K562 (cell line): ENCODE results near the gene KASH5. TPM values are rescaled to one million over a fixed set of nuclear protein-coding genes. Genes with fewer than 3 reads are reported as not detected.

Source experiments
- CHD2 ChIP-seq: IDR thresholded peaks from 2 replicates; pipeline ENCODE4 v1.6.1; 2011; ENCODE audit warnings: low read depth, low read length
- CREM ChIP-seq: IDR thresholded peaks from 2 replicates; pipeline ENCODE4 v1.6.1; 2014; ENCODE audit warnings: antibody characterized with exemption, low read depth
- ETV1 ChIP-seq: fragments of 450-650 bp; conservative IDR thresholded peaks from 2 replicates; pipeline ENCODE4 v1.6.1; 2016; ENCODE audit warnings: missing genetic modification characterization, control low read depth, low read depth, missing compliant biosample characterization
- GABPB2 ChIP-seq: fragments of 250-450 bp; sonication (Bioruptor Pico); conservative IDR thresholded peaks from 2 replicates; pipeline ENCODE4 v1.5.1; 2021; ENCODE audit warnings: mild to moderate bottlenecking
- POLR3G ChIP-seq: IDR thresholded peaks from 2 replicates; pipeline ENCODE4 v1.6.1; 2011; ENCODE audit not compliant: insufficient read length, insufficient replicate concordance; ENCODE audit errors: extremely low read depth
- RFX1 ChIP-seq: fragments of 450-650 bp; IDR thresholded peaks from 2 replicates; pipeline ENCODE4 v1.6.1; 2016; ENCODE audit warnings: mild to moderate bottlenecking, moderate library complexity
- SMC3 ChIP-seq: conservative IDR thresholded peaks from 2 replicates; pipeline ENCODE4 v1.6.1; 2011; ENCODE audit warnings: low read depth, low read length, improper control_type of control experiment; ENCODE audit not compliant: insufficient read depth
- polyA plus RNA-seq, 8 experiments: library from polyadenylated mRNA; depleted of rRNA in 4 of 8; stranded (reverse) in 5 of 8; unstranded in 3 of 8; fragments of >200 nt; fragmentation: Nextera tagmentation in 2 of 8; fragmentation: Illumina TruSeq in 1 of 8; extraction: Ambion mirVana in 2 of 8; extraction: Trizol in 1 of 8; gene quantifications; 2 replicates each; pipeline versions ENCODE4 v1.2.1 to v1.2.3, GENCODE V29; 2011 to 2014; ENCODE audit warnings: inconsistent platforms in 1 of 8, missing spikeins in 1 of 8
- total RNA-seq, 7 experiments: library from RNA; depleted of rRNA in 6 of 7; stranded (reverse); fragments of >200 nt in 6 of 7; fragmentation: Illumina TruSeq in 2 of 7; extraction: Trizol in 2 of 7; gene quantifications; 2 replicates each; pipeline versions ENCODE4 v1.2.1 to v1.2.3, GENCODE V29; 2011 to 2021; ENCODE audit warnings: low replicate concordance in 1 of 7
- TF ChIP-seq, protein P1 (sequence below), 2 experiments: IDR thresholded peaks in 1 of 2; conservative IDR thresholded peaks in 1 of 2; 2 replicates each; pipeline ENCODE4 v1.6.1; 2016; ENCODE audit warnings: low read depth in 2 of 2, mild to moderate bottlenecking in 1 of 2, missing compliant biosample characterization in 1 of 2, missing genetic modification characterization in 1 of 2, moderate library complexity in 1 of 2
- TF ChIP-seq, protein P2 (sequence below): fragments of 250-450 bp; sonication (Bioruptor Pico); IDR thresholded peaks from 2 replicates; pipeline ENCODE4 v1.5.0; 2020; ENCODE audit warnings: mild to moderate bottlenecking
- TF ChIP-seq, protein P3 (sequence below): fragments of 250-450 bp; sonication (Bioruptor Pico); IDR thresholded peaks from 2 replicates; pipeline ENCODE4 v1.9.0; 2021; ENCODE audit warnings: mild to moderate bottlenecking
- TF ChIP-seq, protein P4 (sequence below): fragments of 450-650 bp; IDR thresholded peaks from 2 replicates; pipeline ENCODE4 v1.6.1; 2017; ENCODE audit warnings: antibody characterized with exemption, mild to moderate bottlenecking
- TF ChIP-seq, protein P5 (sequence below): fragments of 450-650 bp; conservative IDR thresholded peaks from 2 replicates; pipeline ENCODE4 v1.6.1; 2016; ENCODE audit warnings: missing genetic modification characterization, low read depth, mild to moderate bottlenecking, control low read depth, missing compliant biosample characterization
- TF ChIP-seq, protein P6 (sequence below): IDR thresholded peaks from 2 replicates; pipeline ENCODE4 v1.6.1; 2016; ENCODE audit warnings: missing genetic modification characterization, missing compliant biosample characterization

KASH5 gene
- total and polyA plus RNA-seq, 9 of the 15 experiments (the other 6 are each of a cell fraction or from before 2014, with no cell fraction given), result 0.07 to 0.84 (median 0.34) TPM; not detected in 1

DNA sequence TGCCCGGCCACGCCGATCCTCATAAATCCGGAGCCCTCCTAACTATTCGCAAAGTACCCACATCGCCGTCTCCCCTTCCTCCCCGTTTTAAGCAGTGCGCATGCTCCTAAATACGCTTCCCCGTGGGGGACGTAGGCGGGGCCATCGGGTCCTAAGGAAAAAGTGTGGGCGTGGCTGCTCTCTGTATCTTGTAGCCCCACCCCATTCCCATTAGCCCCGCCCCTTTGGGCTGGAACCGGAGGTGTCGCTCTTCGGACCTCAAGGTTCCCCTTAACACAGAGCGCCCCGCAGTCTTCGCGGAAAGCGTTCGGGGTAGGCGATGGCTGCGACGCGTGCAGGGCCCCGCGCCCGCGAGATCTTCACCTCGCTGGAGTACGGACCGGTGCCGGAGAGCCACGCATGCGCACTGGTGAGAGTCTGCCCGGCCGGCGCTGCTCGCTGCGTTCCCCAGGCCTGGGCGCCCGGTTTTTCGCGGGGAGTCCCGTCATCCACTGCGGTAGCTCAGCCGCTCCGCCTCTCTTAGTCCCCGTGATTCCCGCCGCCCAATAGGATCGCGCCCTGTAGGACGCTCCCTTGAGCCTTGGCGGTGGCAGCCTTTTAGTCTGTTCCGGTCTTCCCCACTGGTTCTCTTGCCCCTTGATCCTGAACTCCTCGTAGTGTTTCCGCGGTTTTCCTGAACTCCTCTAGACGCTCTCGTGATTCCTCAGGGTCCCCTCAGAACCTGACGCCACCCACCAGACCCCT lies 65.1 kb downstream of the KASH5 start, which contains the start of gene ALDH16A1 (continued):
- TF ChIP-seq, protein P1, sequence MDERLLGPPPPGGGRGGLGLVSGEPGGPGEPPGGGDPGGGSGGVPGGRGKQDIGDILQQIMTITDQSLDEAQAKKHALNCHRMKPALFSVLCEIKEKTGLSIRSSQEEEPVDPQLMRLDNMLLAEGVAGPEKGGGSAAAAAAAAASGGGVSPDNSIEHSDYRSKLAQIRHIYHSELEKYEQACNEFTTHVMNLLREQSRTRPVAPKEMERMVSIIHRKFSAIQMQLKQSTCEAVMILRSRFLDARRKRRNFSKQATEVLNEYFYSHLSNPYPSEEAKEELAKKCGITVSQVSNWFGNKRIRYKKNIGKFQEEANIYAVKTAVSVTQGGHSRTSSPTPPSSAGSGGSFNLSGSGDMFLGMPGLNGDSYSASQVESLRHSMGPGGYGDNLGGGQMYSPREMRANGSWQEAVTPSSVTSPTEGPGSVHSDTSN (CRISPR knock-in tag; IDR thresholded peaks at IDR 0.05; ENCODE audit: low read depth), result no peak
- TF ChIP-seq, protein P1 (tag; conservative IDR thresholded peaks at IDR 0.05; ENCODE audit: low read depth), result no peak
- TF ChIP-seq CHD2, result peak; percentile 83
- TF ChIP-seq, protein P2, sequence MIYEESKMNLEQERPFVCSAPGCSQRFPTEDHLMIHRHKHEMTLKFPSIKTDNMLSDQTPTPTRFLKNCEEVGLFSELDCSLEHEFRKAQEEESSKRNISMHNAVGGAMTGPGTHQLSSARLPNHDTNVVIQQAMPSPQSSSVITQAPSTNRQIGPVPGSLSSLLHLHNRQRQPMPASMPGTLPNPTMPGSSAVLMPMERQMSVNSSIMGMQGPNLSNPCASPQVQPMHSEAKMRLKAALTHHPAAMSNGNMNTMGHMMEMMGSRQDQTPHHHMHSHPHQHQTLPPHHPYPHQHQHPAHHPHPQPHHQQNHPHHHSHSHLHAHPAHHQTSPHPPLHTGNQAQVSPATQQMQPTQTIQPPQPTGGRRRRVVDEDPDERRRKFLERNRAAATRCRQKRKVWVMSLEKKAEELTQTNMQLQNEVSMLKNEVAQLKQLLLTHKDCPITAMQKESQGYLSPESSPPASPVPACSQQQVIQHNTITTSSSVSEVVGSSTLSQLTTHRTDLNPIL (CRISPR knock-in tag), result no peak
- no peak for TF ChIP-seq RFX1
- TF ChIP-seq CREM, result peak; percentile 75
- TF ChIP-seq, protein P3, sequence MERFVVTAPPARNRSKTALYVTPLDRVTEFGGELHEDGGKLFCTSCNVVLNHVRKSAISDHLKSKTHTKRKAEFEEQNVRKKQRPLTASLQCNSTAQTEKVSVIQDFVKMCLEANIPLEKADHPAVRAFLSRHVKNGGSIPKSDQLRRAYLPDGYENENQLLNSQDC (CRISPR knock-in tag), result no peak
- TF ChIP-seq SMC3, result no peak
- TF ChIP-seq POLR3G, result no peak
- TF ChIP-seq, protein P4, sequence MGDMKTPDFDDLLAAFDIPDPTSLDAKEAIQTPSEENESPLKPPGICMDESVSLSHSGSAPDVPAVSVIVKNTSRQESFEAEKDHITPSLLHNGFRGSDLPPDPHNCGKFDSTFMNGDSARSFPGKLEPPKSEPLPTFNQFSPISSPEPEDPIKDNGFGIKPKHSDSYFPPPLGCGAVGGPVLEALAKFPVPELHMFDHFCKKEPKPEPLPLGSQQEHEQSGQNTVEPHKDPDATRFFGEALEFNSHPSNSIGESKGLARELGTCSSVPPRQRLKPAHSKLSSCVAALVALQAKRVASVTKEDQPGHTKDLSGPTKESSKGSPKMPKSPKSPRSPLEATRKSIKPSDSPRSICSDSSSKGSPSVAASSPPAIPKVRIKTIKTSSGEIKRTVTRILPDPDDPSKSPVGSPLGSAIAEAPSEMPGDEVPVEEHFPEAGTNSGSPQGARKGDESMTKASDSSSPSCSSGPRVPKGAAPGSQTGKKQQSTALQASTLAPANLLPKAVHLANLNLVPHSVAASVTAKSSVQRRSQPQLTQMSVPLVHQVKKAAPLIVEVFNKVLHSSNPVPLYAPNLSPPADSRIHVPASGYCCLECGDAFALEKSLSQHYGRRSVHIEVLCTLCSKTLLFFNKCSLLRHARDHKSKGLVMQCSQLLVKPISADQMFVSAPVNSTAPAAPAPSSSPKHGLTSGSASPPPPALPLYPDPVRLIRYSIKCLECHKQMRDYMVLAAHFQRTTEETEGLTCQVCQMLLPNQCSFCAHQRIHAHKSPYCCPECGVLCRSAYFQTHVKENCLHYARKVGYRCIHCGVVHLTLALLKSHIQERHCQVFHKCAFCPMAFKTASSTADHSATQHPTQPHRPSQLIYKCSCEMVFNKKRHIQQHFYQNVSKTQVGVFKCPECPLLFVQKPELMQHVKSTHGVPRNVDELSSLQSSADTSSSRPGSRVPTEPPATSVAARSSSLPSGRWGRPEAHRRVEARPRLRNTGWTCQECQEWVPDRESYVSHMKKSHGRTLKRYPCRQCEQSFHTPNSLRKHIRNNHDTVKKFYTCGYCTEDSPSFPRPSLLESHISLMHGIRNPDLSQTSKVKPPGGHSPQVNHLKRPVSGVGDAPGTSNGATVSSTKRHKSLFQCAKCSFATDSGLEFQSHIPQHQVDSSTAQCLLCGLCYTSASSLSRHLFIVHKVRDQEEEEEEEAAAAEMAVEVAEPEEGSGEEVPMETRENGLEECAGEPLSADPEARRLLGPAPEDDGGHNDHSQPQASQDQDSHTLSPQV, result no peak
- TF ChIP-seq, protein P5, sequence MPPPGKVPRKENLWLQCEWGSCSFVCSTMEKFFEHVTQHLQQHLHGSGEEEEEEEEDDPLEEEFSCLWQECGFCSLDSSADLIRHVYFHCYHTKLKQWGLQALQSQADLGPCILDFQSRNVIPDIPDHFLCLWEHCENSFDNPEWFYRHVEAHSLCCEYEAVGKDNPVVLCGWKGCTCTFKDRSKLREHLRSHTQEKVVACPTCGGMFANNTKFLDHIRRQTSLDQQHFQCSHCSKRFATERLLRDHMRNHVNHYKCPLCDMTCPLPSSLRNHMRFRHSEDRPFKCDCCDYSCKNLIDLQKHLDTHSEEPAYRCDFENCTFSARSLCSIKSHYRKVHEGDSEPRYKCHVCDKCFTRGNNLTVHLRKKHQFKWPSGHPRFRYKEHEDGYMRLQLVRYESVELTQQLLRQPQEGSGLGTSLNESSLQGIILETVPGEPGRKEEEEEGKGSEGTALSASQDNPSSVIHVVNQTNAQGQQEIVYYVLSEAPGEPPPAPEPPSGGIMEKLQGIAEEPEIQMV (tag), result no peak
- no peak for TF ChIP-seq GABPB2 (CRISPR knock-in tag)
- TF ChIP-seq, protein P6, sequence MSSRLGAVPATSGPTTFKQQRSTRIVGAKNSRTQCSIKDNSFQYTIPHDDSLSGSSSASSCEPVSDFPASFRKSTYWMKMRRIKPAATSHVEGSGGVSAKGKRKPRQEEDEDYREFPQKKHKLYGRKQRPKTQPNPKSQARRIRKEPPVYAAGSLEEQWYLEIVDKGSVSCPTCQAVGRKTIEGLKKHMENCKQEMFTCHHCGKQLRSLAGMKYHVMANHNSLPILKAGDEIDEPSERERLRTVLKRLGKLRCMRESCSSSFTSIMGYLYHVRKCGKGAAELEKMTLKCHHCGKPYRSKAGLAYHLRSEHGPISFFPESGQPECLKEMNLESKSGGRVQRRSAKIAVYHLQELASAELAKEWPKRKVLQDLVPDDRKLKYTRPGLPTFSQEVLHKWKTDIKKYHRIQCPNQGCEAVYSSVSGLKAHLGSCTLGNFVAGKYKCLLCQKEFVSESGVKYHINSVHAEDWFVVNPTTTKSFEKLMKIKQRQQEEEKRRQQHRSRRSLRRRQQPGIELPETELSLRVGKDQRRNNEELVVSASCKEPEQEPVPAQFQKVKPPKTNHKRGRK (tag), result no peak
- no peak; the same call in 1 of the 2 replicates for TF ChIP-seq ETV1 (tag)
